ENCODE measurements around the gene UBL3. TPM values are rescaled to one million over a fixed set of nuclear protein-coding genes. Genes with fewer than 3 reads are reported as not detected.

UBL3 gene
- total RNA-seq, 1 donor from 2014 or later = 52.2 TPM

GRCh38 chr13:29810145-29810742 lies 40.2 kb downstream of the UBL3 start:
- DNase-seq (ENCODE audit: low spot score) = peak; percentile 35

- no peak for DNase-seq (ENCODE audit: low spot score)
Observed at GRCh38 chr13:29808264-29808663, 42.2 kb downstream of the UBL3 start.

GRCh38 chr13:29805994-29806979 lies 44.1 kb downstream of the UBL3 start:
- DNase-seq (ENCODE audit: low spot score) = no peak

GRCh38 chr13:29803221-29803620 lies 47.2 kb downstream of the UBL3 start:
- no peak for DNase-seq (ENCODE audit: low spot score)

- DNase-seq (ENCODE audit: low spot score) = no peak
Observed at GRCh38 chr13:29802621-29803020, 47.8 kb downstream of the UBL3 start.

GRCh38 chr13:29801737-29802305 lies 48.6 kb downstream of the UBL3 start:
- DNase-seq (ENCODE audit: low spot score) = no peak

GRCh38 chr13:29801102-29801501 lies 49.3 kb downstream of the UBL3 start:
- DNase-seq (ENCODE audit: low spot score) = no peak

- no peak for DNase-seq (ENCODE audit: low spot score)
Observed at GRCh38 chr13:29800687-29801086, 49.7 kb downstream of the UBL3 start.

GRCh38 chr13:29799041-29799440 lies 51.4 kb downstream of the UBL3 start:
- no peak for DNase-seq (ENCODE audit: low spot score)

- no peak for DNase-seq (ENCODE audit: low spot score)
Observed at GRCh38 chr13:29791997-29792780, 58.2 kb downstream of the UBL3 start.

GRCh38 chr13:29791508-29791907 lies 58.9 kb downstream of the UBL3 start:
- no peak for DNase-seq (ENCODE audit: low spot score)

- DNase-seq (ENCODE audit: low spot score) = no peak
Observed at GRCh38 chr13:29786698-29787097, 63.7 kb downstream of the UBL3 start.

GRCh38 chr13:29785978-29786377 lies 64.4 kb downstream of the UBL3 start:
- no peak for DNase-seq (ENCODE audit: low spot score)

GRCh38 chr13:29782798-29783197 lies 67.6 kb downstream of the UBL3 start:
- no peak for DNase-seq (ENCODE audit: low spot score)

GRCh38 chr13:29774830-29775229 lies 75.6 kb downstream of the UBL3 start:
- no peak for DNase-seq (ENCODE audit: low spot score)

- DNase-seq (ENCODE audit: low spot score) = no peak
Observed at GRCh38 chr13:29771247-29771646, 79.2 kb downstream of the UBL3 start.

GRCh38 chr13:29767006-29767405 lies 83.4 kb downstream of the UBL3 start:
- no peak for DNase-seq (ENCODE audit: low spot score)

- no peak for DNase-seq (ENCODE audit: low spot score)
Observed at GRCh38 chr13:29763436-29764180, 86.8 kb downstream of the UBL3 start.

- no peak for DNase-seq (ENCODE audit: low spot score)
Observed at GRCh38 chr13:29761815-29762214, 88.6 kb downstream of the UBL3 start.

GRCh38 chr13:29761160-29761559 lies 89.3 kb downstream of the UBL3 start:
- DNase-seq (ENCODE audit: low spot score) = no peak

GRCh38 chr13:29760544-29760943 lies 89.9 kb downstream of the UBL3 start:
- no peak for DNase-seq (ENCODE audit: low spot score)

Measured in umbilical cord (tissue), 2 donors.